CD4-positive, alpha-beta T cell treated with Interleukin-12 subunit alpha and Interleukin-12 subunit beta, for 1 hour (primary cell): ENCODE results near the gene SLC37A3.
"Not testable (repeated sequence)": the region's sequence is repeated elsewhere in the genome, so short reads cannot be mapped to it uniquely, and the experiment has no call there.

ENCODE experiments used
- DNase-seq: peaks from one replicate; pipeline ENCODE4 v3.0.0-alpha.2; 2020

SLC37A3 gene, protein sequence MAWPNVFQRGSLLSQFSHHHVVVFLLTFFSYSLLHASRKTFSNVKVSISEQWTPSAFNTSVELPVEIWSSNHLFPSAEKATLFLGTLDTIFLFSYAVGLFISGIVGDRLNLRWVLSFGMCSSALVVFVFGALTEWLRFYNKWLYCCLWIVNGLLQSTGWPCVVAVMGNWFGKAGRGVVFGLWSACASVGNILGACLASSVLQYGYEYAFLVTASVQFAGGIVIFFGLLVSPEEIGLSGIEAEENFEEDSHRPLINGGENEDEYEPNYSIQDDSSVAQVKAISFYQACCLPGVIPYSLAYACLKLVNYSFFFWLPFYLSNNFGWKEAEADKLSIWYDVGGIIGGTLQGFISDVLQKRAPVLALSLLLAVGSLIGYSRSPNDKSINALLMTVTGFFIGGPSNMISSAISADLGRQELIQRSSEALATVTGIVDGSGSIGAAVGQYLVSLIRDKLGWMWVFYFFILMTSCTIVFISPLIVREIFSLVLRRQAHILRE

DNA sequence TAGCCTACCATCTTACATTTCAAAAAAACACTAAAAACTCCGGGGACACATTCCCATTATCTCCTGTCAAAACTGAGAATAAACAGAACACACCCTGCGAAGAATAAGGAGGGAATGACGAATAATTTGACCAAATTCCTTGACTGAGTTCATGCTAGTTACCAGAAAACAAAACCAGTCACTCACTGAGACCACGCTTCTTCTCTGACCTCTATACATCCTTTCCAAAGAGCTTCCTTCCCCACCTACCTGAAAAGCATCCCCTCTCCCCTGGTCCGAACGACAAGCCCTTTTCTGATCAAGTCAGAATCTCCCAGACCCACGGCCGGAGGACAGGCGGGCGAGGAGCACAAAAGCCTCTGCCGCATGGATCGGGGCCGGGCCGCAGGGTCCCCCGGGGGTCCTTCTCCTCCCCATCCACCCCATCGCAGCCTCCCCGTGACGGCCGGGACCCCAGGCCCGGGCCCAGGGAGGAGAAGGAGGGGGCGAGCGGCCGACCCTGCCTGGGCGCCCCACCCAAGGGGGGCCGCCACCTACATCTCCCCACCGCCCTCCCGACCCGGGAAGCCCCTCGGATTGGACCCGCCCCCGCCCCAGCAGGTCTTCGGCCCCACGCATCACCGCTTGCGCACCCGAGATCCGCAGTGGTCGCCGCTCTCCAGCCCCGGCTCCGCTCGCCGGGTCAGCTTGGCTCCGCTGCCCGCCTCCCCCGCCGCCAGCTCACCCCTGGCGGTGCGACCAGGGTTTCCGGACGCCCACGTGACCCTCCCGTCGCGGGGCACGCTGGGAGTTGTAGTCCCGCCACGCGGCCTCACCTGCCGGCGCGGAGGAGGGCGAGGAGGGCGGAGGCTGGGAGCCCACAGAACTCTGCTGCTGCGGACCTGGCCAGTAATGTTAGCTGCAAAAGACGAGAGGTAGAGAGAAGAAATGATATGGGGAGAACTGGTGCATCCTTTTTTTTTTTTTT lies at the start of gene SLC37A3:
Gene SLC37A3 (minus strand): TSS at position 747 of the 967 bp plus-strand sequence. CDS start 16,004 bp downstream, outside the sequence.
- peak; percentile 85 for DNase-seq

- no peak for DNase-seq
Measured at GRCh38 chr7:140447841-140448240, 49.5 kb upstream of the SLC37A3 start.

- no peak for DNase-seq
Measured at GRCh38 chr7:140446467-140446866, 48.1 kb upstream of the SLC37A3 start.

GRCh38 chr7:140441519-140441918 lies 43.2 kb upstream of the SLC37A3 start:
- DNase-seq = no peak

DNA sequence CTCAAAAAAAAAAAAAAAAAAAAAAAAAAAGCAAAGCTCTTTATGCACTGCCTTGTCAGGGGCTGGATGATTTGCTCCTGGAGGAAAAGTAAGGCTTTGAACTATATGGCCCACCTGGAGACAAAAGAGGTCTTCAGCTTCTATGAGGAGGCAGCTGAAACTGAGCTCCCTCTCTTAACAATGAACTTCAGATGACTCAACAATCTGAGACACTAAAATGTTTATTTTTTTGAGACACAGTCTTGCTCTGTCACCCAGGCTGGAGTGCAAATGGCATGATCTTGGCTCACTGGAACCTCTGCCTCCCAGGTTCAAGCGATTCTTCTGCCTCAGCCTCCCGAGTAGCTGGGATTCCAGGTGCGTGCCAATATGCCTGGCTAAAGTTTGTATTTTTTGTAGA lies 42.3 kb upstream of the SLC37A3 start:
- no peak for DNase-seq

GRCh38 chr7:140439359-140439758 lies 41.0 kb upstream of the SLC37A3 start:
- DNase-seq = no peak

- no peak for DNase-seq
Measured at GRCh38 chr7:140435252-140435895, 37.0 kb upstream of the SLC37A3 start.

DNA sequence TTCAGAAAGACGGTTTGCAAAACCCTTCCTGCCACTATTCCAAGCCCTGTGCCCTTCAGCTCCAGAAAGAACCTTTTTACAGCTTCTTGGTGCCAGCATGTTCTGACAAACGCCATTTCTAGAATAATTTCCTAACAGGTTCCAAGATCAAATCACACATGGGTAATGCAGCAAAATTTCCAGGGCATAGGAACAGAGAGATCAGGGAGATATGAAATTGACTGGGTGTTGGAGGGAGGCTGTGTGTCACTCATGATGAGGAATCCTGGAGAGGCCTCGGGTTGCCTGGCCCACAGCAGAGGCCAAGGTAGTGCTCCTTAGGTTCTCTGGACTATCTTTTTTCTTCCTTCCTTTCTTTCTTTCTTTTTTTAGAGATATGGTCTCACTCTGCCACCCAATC lies 35.1 kb upstream of the SLC37A3 start:
- DNase-seq = no peak

- DNase-seq = no peak
Measured at GRCh38 chr7:140426130-140426529, 27.8 kb upstream of the SLC37A3 start.

DNA sequence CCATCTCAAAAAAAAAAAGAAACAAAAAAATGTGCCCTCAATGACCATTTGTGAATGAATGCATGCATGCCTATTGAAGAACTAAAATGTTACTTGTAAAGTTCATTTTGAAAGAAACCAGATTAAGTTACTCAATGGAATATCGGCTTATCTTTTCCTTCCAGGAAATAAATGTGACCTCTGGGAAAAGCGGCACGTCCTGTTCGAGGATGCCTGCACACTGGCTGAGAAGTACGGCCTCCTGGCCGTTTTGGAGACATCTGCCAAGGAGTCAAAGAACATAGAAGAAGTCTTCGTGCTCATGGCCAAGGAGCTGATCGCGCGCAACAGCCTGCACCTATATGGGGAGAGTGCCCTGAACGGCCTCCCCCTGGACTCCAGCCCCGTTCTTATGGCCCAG lies 27.4 kb upstream of the SLC37A3 start:
- DNase-seq = no peak

DNA sequence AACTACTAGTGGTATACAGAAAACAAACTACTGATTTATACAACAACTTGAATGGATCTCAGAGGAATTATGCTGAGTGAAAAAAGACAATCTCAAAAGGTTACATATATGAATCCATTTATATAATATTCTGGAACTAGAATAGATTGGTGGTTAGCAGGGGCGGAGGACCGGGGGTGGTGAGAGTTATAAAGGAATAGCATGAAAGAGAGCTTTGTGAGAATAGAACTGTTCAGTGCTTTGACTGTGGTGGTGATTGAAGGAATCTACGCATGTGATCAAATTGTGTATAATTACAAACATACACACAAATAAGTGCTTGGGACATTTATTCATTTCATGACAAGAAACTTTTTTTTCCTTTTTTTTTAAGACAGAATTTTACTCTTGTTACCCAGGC lies 25.2 kb upstream of the SLC37A3 start:
- no peak for DNase-seq

DNA sequence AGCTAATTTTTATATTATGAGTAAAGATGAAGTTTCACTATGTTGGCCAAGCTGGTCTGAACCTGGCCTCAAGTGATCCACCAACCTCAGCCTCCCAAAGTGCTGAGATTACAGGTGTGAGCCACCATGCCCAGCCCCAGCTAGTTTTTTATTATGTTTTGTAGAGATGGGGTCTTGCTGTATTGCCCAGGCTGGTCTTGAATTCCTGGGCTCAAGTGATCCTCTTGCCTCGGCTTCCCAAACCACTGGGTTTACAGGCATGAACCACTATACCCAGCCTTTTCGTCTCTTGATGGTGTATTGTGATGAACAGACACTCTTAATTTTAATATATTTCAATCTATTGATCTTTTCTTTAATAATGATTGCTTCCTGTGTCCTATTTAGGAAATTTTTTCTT lies 23.2 kb upstream of the SLC37A3 start:
- DNase-seq = no peak

- DNase-seq = no peak
Measured at GRCh38 chr7:140418653-140419052, 20.3 kb upstream of the SLC37A3 start.

DNA sequence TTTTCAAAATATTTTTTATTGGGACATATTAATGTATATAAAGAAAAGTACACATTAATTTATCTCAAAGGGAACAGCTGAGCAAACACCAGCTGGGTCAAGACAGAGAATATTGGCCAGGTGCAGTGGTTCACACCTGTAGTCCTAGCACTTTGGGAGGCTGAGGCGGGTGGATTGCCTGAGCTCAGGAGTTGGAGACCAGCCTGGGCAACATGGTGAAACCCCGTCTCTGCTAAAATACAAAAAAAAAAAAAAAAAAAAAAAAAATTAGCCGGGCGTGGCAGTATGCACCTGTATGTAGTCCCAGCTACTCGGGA lies 19.8 kb upstream of the SLC37A3 start:
- not testable (repeated sequence) for DNase-seq

DNA sequence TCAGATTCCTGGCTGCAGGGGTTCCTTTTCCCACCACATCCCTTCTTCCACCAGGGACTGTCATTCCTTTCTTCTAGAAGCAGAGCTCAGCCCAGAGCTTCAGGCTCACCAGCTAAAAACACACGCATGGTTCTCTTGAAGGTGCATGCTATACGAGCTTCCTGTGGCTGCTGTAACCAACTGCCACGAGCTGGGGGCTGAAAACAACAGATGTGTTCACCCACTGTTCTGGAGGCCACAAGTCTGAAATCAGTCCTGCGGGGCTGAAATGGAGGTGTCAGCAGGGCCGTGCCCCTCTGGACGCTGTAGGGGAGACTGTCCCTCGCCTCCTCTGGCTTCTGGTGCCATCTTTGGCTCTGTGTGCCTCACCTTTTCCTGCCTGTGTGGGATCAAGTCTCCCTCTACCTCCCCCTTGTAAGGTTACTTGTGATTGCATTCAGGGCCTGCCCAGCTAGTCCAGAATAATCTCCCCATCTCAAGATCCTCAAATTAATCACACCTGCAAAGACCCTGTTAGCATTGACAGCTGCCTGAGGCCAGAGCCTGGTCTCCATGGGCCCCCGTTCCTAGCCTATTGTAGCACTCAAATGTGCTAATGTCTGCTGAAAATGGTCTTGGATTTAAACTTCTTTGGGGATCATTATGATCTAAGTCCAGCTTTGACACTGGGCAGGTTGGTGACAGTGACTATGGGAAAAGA lies 19.3 kb upstream of the SLC37A3 start:
- DNase-seq = no peak

- DNase-seq = no peak
Measured at GRCh38 chr7:140416560-140416959, 18.2 kb upstream of the SLC37A3 start.

- DNase-seq = not testable (repeated sequence)
Measured at GRCh38 chr7:140415816-140416215, 17.5 kb upstream of the SLC37A3 start.

DNA sequence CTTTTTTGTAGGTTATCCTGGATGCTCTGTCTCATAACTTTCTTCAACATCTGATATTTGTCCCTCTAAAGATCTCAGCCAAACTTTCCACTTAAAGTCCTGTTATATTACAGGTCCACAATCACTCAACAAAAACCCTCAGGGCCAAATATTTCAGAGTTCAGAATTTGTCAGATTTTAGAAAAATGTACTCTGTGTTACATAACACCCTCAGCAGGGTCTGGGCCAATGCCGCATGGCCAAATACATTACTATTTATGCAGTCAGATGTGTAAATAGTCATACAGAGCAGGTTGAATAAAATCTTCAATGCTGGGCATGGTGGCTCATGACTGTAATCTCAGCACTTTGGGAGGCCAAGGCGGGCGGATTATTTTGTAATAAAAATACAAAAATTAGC lies 17.0 kb upstream of the SLC37A3 start:
- no peak for DNase-seq

- no peak for DNase-seq
Measured at GRCh38 chr7:140404565-140405065, 6.3 kb upstream of the SLC37A3 start.

DNA sequence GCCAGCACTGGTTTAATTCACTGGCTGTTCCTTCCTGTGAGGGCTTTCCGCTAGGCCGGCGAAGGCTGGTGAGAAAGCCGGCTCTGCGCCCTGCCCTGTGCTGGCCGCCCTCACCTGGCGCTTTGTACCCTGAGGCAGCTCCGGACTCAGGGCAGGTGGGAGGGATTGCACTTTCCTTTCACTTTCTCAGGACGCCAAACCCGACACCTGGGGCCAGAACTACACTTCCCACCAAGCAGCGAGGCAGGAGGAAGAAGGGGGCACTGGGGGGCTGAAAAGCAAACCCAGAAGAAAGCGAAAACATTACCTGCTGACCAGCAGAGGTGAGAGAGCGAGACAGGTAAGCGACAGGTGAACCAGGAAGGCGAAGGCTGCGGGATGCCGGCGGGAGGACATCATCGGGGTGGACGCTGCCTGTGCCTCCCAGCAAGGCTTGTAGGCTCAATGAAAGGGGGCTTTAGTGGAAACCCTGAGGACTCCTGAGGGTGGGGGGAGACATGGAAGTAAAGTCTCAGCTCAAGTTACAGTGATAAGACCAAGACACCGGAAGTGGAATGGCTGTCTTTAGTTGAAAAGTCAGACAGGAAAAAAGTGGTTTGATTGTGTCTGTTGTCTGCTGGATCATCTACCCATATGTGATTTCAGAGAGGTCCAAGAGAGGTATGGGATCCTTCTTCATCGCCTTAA lies 5.7 kb upstream of the SLC37A3 start, which contains the start of gene RAB19:
Gene RAB19 (plus strand): TSS at position 181 of the 687 bp plus-strand sequence. CDS start 3,589 bp downstream, outside the sequence.
- peak; percentile 65 for DNase-seq

DNA sequence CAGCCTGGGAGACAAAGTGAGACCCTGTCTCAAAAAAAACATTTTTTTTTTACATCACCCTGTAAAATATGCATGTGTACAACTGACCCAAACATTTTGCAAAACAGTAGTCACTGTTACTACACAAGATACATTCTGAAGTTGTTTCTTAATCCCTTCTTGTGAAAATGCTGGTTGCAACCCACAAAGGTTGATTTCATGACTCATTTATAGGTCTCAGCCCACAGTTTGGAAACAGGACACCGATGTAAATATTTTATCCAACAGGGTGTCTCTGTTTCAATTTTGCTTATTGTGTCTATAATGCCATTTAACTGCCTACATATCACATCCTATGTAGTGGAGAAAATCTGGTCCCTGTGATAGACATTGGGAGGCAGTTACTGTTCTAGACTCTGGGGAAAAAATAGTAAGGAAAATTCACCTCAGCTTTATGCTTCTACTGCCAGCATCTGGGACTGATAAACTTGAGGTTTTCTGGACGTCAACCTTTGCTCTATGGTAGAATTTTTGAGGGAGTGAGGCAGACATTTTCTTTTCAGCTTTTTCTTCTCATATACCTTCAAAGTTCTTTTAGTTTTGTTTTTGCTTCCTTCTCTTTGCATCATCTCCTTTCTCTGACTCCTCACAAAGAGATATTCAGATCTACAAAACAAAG lies 4.0 kb upstream of the SLC37A3 start:
- no peak for DNase-seq
